Measurements from ENCODE around the gene COX4I2. TPM values are rescaled to one million over a fixed set of nuclear protein-coding genes. Genes with fewer than 3 reads are reported as not detected.

Gene COX4I2
- total and polyA plus RNA-seq, 2 donors (not counting 3 experiments of a cell fraction or from before 2014, with no cell fraction given) = not detected

- POLR2A ChIA-PET = interaction anchor here (1.1 kb wide), 1 partner anchor 26 kb away, joined by 3 read pairs; no protein-coding TSS in a partner anchor
- Histone ChIP-seq H2AFZ (ENCODE audit: low read depth, low read length) (no peak overlapping the region), H3K36me3 (ENCODE audit: control insufficient read depth in 2 of 2, extremely low read depth in 1 of 2, insufficient read depth in 2 of 2, low read length in 2 of 2) (peaks cover 4 to 12% of the 10 kb centered on the region in 2 experiments), H3K79me2 (ENCODE audit: control insufficient read depth, insufficient read depth, low read length) (peaks cover 68% of the 10 kb centered on the region), H3K27ac (ENCODE audit: insufficient read depth, low read depth, low read length) (no peak overlapping the region), H3K4me2 (ENCODE audit: insufficient read depth, low read length) (no peak overlapping the region), H3K9me1 (replicated peaks; ENCODE audit: control insufficient read depth, extremely low read depth, insufficient read depth, low read length) (no peaks in the 10 kb centered on the region), H3K9me3 (replicated peaks; ENCODE audit: control insufficient read depth, insufficient read depth, low read length) (no peaks in the 10 kb centered on the region), H3K27me3 (ENCODE audit: control insufficient read depth in 2 of 2, insufficient read depth in 2 of 2, low read length in 2 of 2) (no peaks in the 10 kb centered on the region), H4K20me1 (replicated peaks; ENCODE audit: control insufficient read depth, extremely low read depth, insufficient read depth, low read length) (no peaks in the 10 kb centered on the region), H3K4me3 (replicated peaks in 1 of 3; ENCODE audit: insufficient read depth in 1 of 3, low read depth in 1 of 3, low read length in 3 of 3) (no peak overlapping the region), H3K9ac (replicated peaks; ENCODE audit: extremely low read depth, insufficient read depth, low read length) (no peak overlapping the region), H3K4me1 (ENCODE audit: control insufficient read depth, extremely low read depth, insufficient read depth, low read length) (peaks cover 49% of the 10 kb centered on the region)
- CTCF ChIA-PET = interaction anchor here (3.0 to 6.2 kb wide), 3 partner anchors 12 to 48 kb away, joined by 20 to 97 read pairs (median 41); partner anchors contain the start of gene BCL2L1
- DNase-seq (ENCODE audit: low read depth, low spot score) (no peak), FAIRE-seq (no peak)
- TF ChIP-seq EZH2 (IDR thresholded peaks at IDR 0.05; ENCODE audit: borderline replicate concordance, low read depth, low read length, severe bottlenecking) = no peak
- no peak for TF ChIP-seq MAX (IDR thresholded peaks at IDR 0.05; ENCODE audit: insufficient read depth, insufficient read length)
- no peak for TF ChIP-seq JUN (IDR thresholded peaks at IDR 0.05; ENCODE audit: borderline replicate concordance, insufficient read depth, insufficient read length, low read depth)
- no peak for TF ChIP-seq GATA2 (IDR thresholded peaks at IDR 0.05; ENCODE audit: insufficient read depth, insufficient read length, low read depth, low read length)
- TF ChIP-seq MYC (IDR thresholded peaks at IDR 0.05; ENCODE audit: low read depth, low read length) = no peak
- TF ChIP-seq CTCF (IDR thresholded peaks at IDR 0.05; ENCODE audit: extremely low read depth in 1 of 2, insufficient read depth in 1 of 2, low read depth in 1 of 2, low read length in 2 of 2) = no peak
- TF ChIP-seq FOS (IDR thresholded peaks at IDR 0.05; ENCODE audit: borderline replicate concordance, insufficient read depth, low read length) = no peak
- TF ChIP-seq POLR2A (IDR thresholded peaks at IDR 0.05; ENCODE audit: low read depth, low read length) = no peak
- no peak for TF ChIP-seq POLR2AphosphoS5 (IDR thresholded peaks at IDR 0.05; ENCODE audit: insufficient read depth, low read depth, low read length)
- dilution Hi-C loops (cut with MboI; ENCODE audit: extremely low pct_ligation_motif_present, low sequenced_read_pairs) (no loop called here), intact Hi-C loops (cut with micrococcal nuclease) (no loop called here)
- no TSS peak for BruUV-seq (replicated peaks)
These were observed 35.7 kb downstream of the COX4I2 start for GRCh38 chr20:31673435-31673834.
